ENCODE measurements around the gene GPR4. TPM values are rescaled to one million over a fixed set of nuclear protein-coding genes. Genes with fewer than 3 reads are reported as not detected.

Gene GPR4
- total RNA-seq, 1 experiment from 2014 or later: 0.07 TPM

DNA sequence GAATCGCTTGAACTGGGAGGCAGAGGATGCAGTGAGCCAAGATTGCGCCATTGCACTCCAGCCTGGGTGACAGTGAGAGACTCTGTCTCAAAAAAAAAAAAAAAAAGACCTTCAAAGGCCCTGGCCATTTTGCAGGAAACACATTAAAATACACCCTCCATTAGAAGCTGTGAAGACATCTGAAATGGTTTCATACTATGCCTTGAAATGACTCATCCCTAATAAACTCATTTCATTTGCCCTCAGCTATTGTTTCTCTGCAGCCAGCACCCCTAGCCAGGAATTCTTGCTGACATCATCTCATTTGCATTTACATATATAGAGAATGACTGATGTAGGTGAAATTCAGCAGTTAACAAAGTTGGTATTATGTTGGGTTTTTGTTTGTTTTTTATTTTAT lies 28.5 kb upstream of the GPR4 start:
- Histone ChIP-seq H2AFZ (ENCODE audit: low read length) (no peak overlapping the region), H2BK15ac (ENCODE audit: low read depth, low read length) (no peak overlapping the region), H3K27me3 (ENCODE audit: insufficient read depth, low read length) (no peaks in the 10 kb centered on the region), H3K4me2 (ENCODE audit: insufficient read depth, insufficient read length, low read length) (no peak overlapping the region), H4K5ac (ENCODE audit: insufficient read length, low read depth, low read length) (no peak overlapping the region), H3K9me3 (ENCODE audit: control insufficient read depth, low read depth, low read length) (no peaks in the 10 kb centered on the region), H3T11ph (ENCODE audit: low read length) (no peak overlapping the region), H4K8ac (replicated peaks; ENCODE audit: insufficient read length, low read depth, low read length) (no peak overlapping the region), H2AK5ac (ENCODE audit: insufficient read length, low read length) (no peak overlapping the region), H3K4ac (ENCODE audit: low read depth, low read length) (no peak overlapping the region), H3K18ac (ENCODE audit: insufficient read length, low read depth, low read length) (no peak overlapping the region), H2BK120ac (ENCODE audit: low read depth, low read length, poor library complexity, severe bottlenecking) (no peak overlapping the region), H2BK5ac (ENCODE audit: insufficient read length, low read length) (no peak overlapping the region), H2BK20ac (ENCODE audit: low read depth, low read length, poor library complexity, severe bottlenecking) (no peak overlapping the region), H3K79me2 (ENCODE audit: insufficient read depth, low read length) (no peaks in the 10 kb centered on the region), H3K23ac (ENCODE audit: insufficient read length, low read depth, low read length) (no peak overlapping the region), H3K9ac (ENCODE audit: extremely low read depth, insufficient read length, low read length) (no peak overlapping the region), H3K4me1 (ENCODE audit: insufficient read depth, low read length) (no peaks in the 10 kb centered on the region; the same call in 1 of the 2 replicates), H3K27ac (ENCODE audit: insufficient read length, low read depth, low read length) (no peak overlapping the region), H2BK12ac (ENCODE audit: insufficient read length, low read depth, low read length) (no peak overlapping the region), H3K79me1 (ENCODE audit: insufficient read depth, low read depth, low read length, poor library complexity, severe bottlenecking) (no peaks in the 10 kb centered on the region), H4K20me1 (ENCODE audit: control insufficient read depth, insufficient read depth, insufficient read length) (no peaks in the 10 kb centered on the region), H4K91ac (ENCODE audit: insufficient read length, low read depth, low read length) (no peak overlapping the region), H3K56ac (ENCODE audit: insufficient read length, low read depth, low read length) (no peak overlapping the region), H3K23me2 (ENCODE audit: insufficient read length, low read depth, low read length, poor library complexity, severe bottlenecking) (no peaks in the 10 kb centered on the region), H3K14ac (ENCODE audit: insufficient read depth, low read length) (no peak overlapping the region)
- no CpG with 5 or more reads among the region's 2 CpGs for WGBS (ENCODE audit: extremely low coverage, insufficient read length, low lambda C conversion rate)
- H3K27me3 Mint-ChIP-seq (ENCODE audit: low read depth): no peaks in the 10 kb centered on the region; the same call in 1 of the 2 replicates
- H3K27ac Mint-ChIP-seq: peak overlapping the region in 1 of 3 experiments; percentile 49; a peak in 1 of 7 replicates
- DNase-seq: no peak
- no peak overlapping the region for H3K4me3 Mint-ChIP-seq
- H3K4me1 Mint-ChIP-seq: peaks cover 15 to 25% of the 10 kb centered on the region in 2 experiments
- TF ChIP-seq, protein P1, sequence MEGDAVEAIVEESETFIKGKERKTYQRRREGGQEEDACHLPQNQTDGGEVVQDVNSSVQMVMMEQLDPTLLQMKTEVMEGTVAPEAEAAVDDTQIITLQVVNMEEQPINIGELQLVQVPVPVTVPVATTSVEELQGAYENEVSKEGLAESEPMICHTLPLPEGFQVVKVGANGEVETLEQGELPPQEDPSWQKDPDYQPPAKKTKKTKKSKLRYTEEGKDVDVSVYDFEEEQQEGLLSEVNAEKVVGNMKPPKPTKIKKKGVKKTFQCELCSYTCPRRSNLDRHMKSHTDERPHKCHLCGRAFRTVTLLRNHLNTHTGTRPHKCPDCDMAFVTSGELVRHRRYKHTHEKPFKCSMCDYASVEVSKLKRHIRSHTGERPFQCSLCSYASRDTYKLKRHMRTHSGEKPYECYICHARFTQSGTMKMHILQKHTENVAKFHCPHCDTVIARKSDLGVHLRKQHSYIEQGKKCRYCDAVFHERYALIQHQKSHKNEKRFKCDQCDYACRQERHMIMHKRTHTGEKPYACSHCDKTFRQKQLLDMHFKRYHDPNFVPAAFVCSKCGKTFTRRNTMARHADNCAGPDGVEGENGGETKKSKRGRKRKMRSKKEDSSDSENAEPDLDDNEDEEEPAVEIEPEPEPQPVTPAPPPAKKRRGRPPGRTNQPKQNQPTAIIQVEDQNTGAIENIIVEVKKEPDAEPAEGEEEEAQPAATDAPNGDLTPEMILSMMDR (conservative IDR thresholded peaks at IDR 0.05): no peak
- H3K36me3 Mint-ChIP-seq (ENCODE audit: insufficient read depth in 1 of 3, low read depth in 3 of 3): peaks cover 0 to 26% (median 21%) of the 10 kb centered on the region in 3 experiments; a peak in 6 of 7 replicates
- no peaks in the 10 kb centered on the region; a peak in 1 of 5 replicates for H3K9me3 Mint-ChIP-seq
